ENCODE results near the gene DYNLRB1.
A peak's percentile ranks its signal among the peaks of the same experiment; 100 is the strongest.
"Not testable (repeated sequence)": the region's sequence is repeated elsewhere in the genome, so short reads cannot be mapped to it uniquely, and the experiment has no call there.

The DYNLRB1 gene
- 1.0 to 5.9 (median 1.9) reads per million in 9 experiments for total RNA-seq

GRCh38 chr20:34516247-34517113 lies at the start of gene DYNLRB1:
DYNLRB1 (plus strand) TSS chr20:34516422; CDS start chr20:34516459, 37 bp downstream.
- DNase-seq (peak; percentile 91 to 94 (median 94)), ATAC-seq (replicated peaks) (peak; percentile 79)
- H3K4me3 Mint-ChIP-seq, result peak within 1 kb of the TSS; percentile 99
- H3K27ac Mint-ChIP-seq, result peak within 1 kb of the TSS; percentile 98 to 99
- H3K27me3 Mint-ChIP-seq, result no peaks in the 10 kb centered on the region
- H3K4me1 Mint-ChIP-seq (ENCODE audit: low read depth in 2 of 2), result peaks cover 34 to 52% of the 10 kb centered on the region in 2 donors
- H3K9me3 Mint-ChIP-seq, result no peaks in the 10 kb centered on the region
- H3K36me3 Mint-ChIP-seq (ENCODE audit: insufficient read depth), result peaks cover 25% of the 10 kb centered on the region

GRCh38 chr20:34468951-34469350 lies 47.3 kb upstream of the DYNLRB1 start:
- H3K4me3 Mint-ChIP-seq, result no peak overlapping the region
- H3K27ac Mint-ChIP-seq, result peak overlapping the region in 1 of 2 donors; percentile 58
- H3K27me3 Mint-ChIP-seq, result no peaks in the 10 kb centered on the region
- peaks cover 85% of the 10 kb centered on the region for H3K36me3 Mint-ChIP-seq (ENCODE audit: insufficient read depth)
- DNase-seq, result no peak
- H3K9me3 Mint-ChIP-seq, result no peaks in the 10 kb centered on the region
- peaks cover 3 to 5% of the 10 kb centered on the region in 2 donors for H3K4me1 Mint-ChIP-seq (ENCODE audit: low read depth in 2 of 2)
- ATAC-seq (replicated peaks), result no peak

DNA sequence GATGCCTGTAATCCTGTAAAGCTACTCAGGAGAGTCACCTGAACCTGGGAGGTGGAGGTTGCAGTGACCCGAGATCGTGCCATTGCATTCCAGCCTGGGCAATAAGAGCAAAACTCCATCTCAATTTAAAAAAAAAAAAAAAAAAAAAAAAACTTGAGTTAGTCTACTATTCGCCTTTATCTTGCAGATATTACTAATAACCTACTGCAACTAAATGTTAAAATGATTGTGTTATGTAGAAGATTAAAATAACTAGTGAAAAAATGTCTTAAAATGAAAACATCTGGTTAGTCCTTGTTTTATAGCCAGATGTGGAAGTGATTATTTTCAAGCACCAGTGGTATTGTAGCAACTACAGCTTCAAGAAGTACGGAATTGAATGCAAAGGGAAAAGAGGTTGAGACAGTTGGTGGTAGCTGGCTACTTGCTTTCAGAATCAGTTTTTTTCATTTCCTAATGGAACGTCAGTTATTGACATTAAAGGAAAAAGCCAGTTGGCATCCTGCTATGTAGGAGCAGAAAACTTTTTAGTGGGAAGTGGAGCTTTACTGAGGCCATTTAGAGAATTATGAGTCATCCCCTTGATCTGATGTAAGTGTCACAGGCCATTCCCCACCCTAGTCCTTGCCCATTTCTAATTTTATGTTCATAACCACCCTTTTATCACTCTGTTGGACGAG lies 43.8 kb upstream of the DYNLRB1 start:
- Mint-ChIP-seq H3K27me3 (no peaks in the 10 kb centered on the region), H3K4me3 (no peak overlapping the region), H3K36me3 (ENCODE audit: insufficient read depth) (peaks cover 79% of the 10 kb centered on the region), H3K9me3 (no peaks in the 10 kb centered on the region), H3K27ac (no peak overlapping the region), H3K4me1 (ENCODE audit: low read depth in 2 of 2) (peaks cover 4 to 10% of the 10 kb centered on the region in 2 donors)
- no peak for ATAC-seq (replicated peaks)
- no peak for DNase-seq

DNA sequence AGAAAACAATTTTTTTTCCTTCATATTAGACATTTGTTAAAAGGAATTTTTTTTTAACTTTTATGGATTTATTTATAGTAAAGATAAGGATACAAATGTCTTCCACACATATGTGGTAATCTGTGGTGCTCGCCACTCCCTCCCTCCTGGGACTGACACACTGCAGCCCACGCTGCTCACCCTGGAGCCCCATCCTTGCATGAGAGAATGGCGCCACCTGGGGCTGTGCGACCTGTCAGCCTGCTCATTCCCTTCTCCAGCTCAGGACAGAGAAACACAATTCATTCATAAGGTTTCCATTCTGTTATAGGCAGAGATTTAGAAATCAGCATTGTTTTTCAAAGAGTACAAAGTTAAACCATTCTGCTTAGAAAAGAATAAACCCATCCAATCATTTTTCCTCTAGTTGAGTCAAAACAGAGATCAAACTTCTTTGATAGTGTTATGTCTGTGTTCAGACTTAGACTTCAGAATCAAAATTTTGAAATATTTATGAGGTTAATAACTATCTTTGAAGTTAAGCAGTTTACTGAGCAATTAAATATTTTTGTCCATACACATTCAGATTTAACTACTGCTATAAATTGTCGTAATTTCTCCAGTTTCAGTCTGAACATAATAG lies 42.8 kb upstream of the DYNLRB1 start:
- DNase-seq (peak in 2 of 3 experiments; percentile 9 to 20), ATAC-seq (replicated peaks) (peak; percentile 48)
- H3K36me3 Mint-ChIP-seq (ENCODE audit: insufficient read depth), result peaks cover 74% of the 10 kb centered on the region
- H3K27ac Mint-ChIP-seq, result no peak overlapping the region
- no peaks in the 10 kb centered on the region for H3K27me3 Mint-ChIP-seq
- no peak overlapping the region for H3K4me3 Mint-ChIP-seq
- peaks cover 4 to 10% of the 10 kb centered on the region in 2 donors for H3K4me1 Mint-ChIP-seq (ENCODE audit: low read depth in 2 of 2)
- no peaks in the 10 kb centered on the region for H3K9me3 Mint-ChIP-seq

DNA sequence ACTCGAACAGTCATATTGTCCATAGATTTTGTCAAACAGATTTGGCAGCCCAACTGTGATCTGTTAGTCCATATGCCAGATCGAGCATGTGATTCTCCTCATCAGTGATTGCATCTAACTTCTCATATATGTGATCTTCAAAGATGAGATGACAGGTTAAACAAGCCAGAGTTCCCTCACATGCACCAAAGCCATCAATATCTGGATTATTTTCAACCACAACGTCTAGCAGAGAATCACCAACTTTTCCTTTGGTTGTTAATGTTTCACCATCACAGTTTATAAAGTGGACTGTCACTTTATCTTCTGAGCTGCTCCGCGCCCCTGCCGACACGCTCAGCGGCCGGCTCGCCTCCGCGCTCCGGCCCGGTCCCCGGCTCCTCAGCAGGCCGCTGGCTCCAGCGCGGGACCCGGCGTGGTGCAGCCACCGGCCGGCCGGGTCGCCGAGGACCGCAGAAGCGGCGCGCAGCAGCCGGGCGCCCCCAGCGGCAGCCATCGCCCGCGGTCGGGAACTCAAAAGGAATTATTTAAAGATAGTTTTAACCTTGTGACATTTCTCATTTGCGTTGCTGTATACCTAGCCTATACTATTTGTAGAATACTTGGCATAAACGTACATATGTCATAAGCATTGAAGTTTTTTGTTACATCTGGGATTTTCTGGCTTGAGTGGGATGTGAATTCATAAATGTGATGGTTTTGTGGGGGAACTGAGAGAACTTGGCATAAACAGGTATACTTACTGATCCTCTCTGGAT lies 40.1 kb upstream of the DYNLRB1 start:
- ATAC-seq (replicated peaks) (peak; percentile 64), DNase-seq (peak in 2 of 3 experiments; percentile 21 to 23)
- Mint-ChIP-seq H3K27me3 (no peaks in the 10 kb centered on the region), H3K4me1 (ENCODE audit: low read depth in 2 of 2) (peaks cover 4 to 14% of the 10 kb centered on the region in 2 donors), H3K36me3 (ENCODE audit: insufficient read depth) (peaks cover 72% of the 10 kb centered on the region), H3K4me3 (peak overlapping the region; percentile 26 to 39), H3K27ac (no peak overlapping the region), H3K9me3 (no peaks in the 10 kb centered on the region)

GRCh38 chr20:34479627-34480026 lies 36.6 kb upstream of the DYNLRB1 start:
- no peak for ATAC-seq (replicated peaks)
- H3K4me3 Mint-ChIP-seq, result no peak overlapping the region
- DNase-seq, result no peak
- H3K9me3 Mint-ChIP-seq, result no peaks in the 10 kb centered on the region
- peaks cover 67% of the 10 kb centered on the region for H3K36me3 Mint-ChIP-seq (ENCODE audit: insufficient read depth)
- peaks cover 4 to 21% of the 10 kb centered on the region in 2 donors for H3K4me1 Mint-ChIP-seq (ENCODE audit: low read depth in 2 of 2)
- H3K27me3 Mint-ChIP-seq, result no peaks in the 10 kb centered on the region
- H3K27ac Mint-ChIP-seq, result peak overlapping the region in 1 of 2 donors; percentile 86

GRCh38 chr20:34482154-34482553 lies 34.1 kb upstream of the DYNLRB1 start:
- ATAC-seq (replicated peaks); H3K27me3 Mint-ChIP-seq; H3K9me3 Mint-ChIP-seq; H3K4me3 Mint-ChIP-seq; DNase-seq: not testable (repeated sequence)
- H3K4me1 Mint-ChIP-seq (ENCODE audit: low read depth in 2 of 2), result peaks cover 0 to 12% of the 10 kb centered on the region in 2 donors
- peaks cover 69% of the 10 kb centered on the region for H3K36me3 Mint-ChIP-seq (ENCODE audit: insufficient read depth)
- peak overlapping the region; percentile 69 to 81 for H3K27ac Mint-ChIP-seq

DNA sequence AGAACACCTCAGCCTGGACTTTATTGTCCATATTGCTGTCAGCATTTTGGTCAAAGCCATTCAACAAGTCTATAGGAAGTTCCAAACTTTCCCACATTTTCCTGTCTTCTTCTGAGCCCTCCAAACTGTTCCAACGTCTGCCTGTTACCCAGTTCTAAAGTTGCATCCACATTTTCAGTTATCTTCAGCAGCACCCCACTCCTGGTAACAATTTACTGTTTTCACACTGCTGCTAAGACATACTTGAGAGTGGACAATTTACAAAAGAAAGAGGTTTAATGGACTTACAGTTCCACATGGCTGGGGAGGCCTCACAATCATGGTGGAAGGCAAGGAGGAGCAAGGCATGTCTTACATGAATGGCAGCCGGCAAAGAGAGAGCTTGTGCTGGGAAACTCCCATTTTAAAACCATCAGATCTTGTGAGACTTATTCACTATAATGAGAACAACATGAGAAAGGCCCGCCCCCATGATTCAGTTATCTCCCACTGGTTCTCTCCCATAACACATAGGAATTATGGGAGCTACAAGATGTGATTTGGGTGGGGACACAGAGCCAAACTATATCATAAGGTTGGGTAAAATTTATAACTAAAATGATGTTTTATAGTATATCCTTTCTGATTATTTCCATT lies 32.5 kb upstream of the DYNLRB1 start:
- peaks cover 75% of the 10 kb centered on the region for H3K36me3 Mint-ChIP-seq (ENCODE audit: insufficient read depth)
- H3K4me3 Mint-ChIP-seq; ATAC-seq (replicated peaks); H3K9me3 Mint-ChIP-seq; DNase-seq; H3K27me3 Mint-ChIP-seq: not testable (repeated sequence)
- H3K4me1 Mint-ChIP-seq (ENCODE audit: low read depth in 2 of 2), result peaks cover 0 to 13% of the 10 kb centered on the region in 2 donors
- peak overlapping the region in 1 of 2 donors; percentile 81 for H3K27ac Mint-ChIP-seq

DNA sequence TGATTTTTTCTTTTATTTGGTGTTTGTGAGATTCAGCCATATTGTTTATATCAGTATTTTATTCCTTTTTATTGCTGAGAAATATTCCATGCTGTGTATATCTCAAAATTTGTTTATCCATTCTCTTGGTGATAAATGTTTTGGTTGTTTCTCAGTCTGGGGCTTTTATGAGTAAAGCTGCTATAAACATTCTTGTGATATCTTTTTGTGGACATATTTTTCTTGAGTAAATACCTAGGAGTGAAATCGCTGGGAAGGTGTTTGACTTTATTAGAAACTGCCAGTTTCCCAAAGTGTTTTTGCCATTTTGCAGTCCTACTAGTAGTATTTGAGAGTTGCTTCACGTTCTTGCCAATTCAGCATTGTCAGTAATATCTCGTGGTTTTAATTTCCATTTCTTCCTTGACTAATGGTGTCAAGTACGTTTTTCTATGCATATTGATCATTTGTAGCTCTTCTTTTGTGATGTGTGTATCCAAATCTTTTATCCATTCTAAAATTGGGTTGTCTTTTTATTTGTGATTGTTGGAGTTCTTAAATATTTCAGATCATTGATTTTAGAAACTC lies 31.1 kb upstream of the DYNLRB1 start:
- Mint-ChIP-seq H3K27ac (peak overlapping the region in 1 of 2 donors; percentile 3), H3K36me3 (ENCODE audit: insufficient read depth) (peaks cover 71% of the 10 kb centered on the region), H3K9me3 (no peaks in the 10 kb centered on the region)

GRCh38 chr20:34491226-34491931 lies 24.8 kb upstream of the DYNLRB1 start:
- peaks cover 0 to 23% of the 10 kb centered on the region in 2 donors for H3K4me1 Mint-ChIP-seq (ENCODE audit: low read depth in 2 of 2)
- H3K27ac Mint-ChIP-seq, result no peak overlapping the region
- ATAC-seq (replicated peaks), result no peak
- H3K27me3 Mint-ChIP-seq, result no peaks in the 10 kb centered on the region
- H3K4me3 Mint-ChIP-seq, result no peak overlapping the region
- no peaks in the 10 kb centered on the region for H3K9me3 Mint-ChIP-seq
- H3K36me3 Mint-ChIP-seq (ENCODE audit: insufficient read depth), result peaks cover 76% of the 10 kb centered on the region
- DNase-seq, result no peak

More for the DNA sequence above, 31.1 kb upstream of the DYNLRB1 start:
- peaks cover 0 to 9% of the 10 kb centered on the region in 2 donors for H3K4me1 Mint-ChIP-seq (ENCODE audit: low read depth in 2 of 2)
- DNase-seq (no peak), ATAC-seq (replicated peaks) (no peak)
- no peak overlapping the region for H3K4me3 Mint-ChIP-seq
- no peaks in the 10 kb centered on the region for H3K27me3 Mint-ChIP-seq

- peaks cover 76% of the 10 kb centered on the region for H3K36me3 Mint-ChIP-seq (ENCODE audit: insufficient read depth)
- H3K27me3 Mint-ChIP-seq, result no peaks in the 10 kb centered on the region
- DNase-seq, result no peak
- ATAC-seq (replicated peaks), result no peak
- no peak overlapping the region for H3K27ac Mint-ChIP-seq
- H3K9me3 Mint-ChIP-seq, result no peaks in the 10 kb centered on the region
- no peak overlapping the region for H3K4me3 Mint-ChIP-seq
- peaks cover 0 to 23% of the 10 kb centered on the region in 2 donors for H3K4me1 Mint-ChIP-seq (ENCODE audit: low read depth in 2 of 2)
Measured at GRCh38 chr20:34491932-34492509, 24.2 kb upstream of the DYNLRB1 start.

Measured in effector memory CD8-positive, alpha-beta T cell (primary cell).